GM18873 (cell line): Measurements from ENCODE around the gene PIGL.
"Not testable (repeated sequence)": the region's sequence is repeated elsewhere in the genome, so short reads cannot be mapped to it uniquely, and the experiment has no call there.

Experiments
- ATAC-seq: cut with Tn5 transposase; IDR thresholded peaks from one replicate; pipeline ENCODE4 v1.9.1; 2021; ENCODE audit warnings: mild to moderate bottlenecking, moderate library complexity, moderate number of reproducible peaks; ENCODE audit not compliant: unreplicated experiment, low FRiP score

Gene PIGL

GRCh38 chr17:16215965-16216316 lies 1.1 kb upstream of the PIGL start:
- ATAC-seq: no peak

- ATAC-seq: not testable (repeated sequence)
Observed at GRCh38 chr17:16216341-16217001, 539 bp upstream of the PIGL start.

GRCh38 chr17:16222406-16222805 lies 5.4 kb downstream of the PIGL start:
- no peak for ATAC-seq

GRCh38 chr17:16229912-16230561 lies 13.0 kb downstream of the PIGL start:
- ATAC-seq: not testable (repeated sequence)

GRCh38 chr17:16232391-16232790 lies 15.4 kb downstream of the PIGL start:
- ATAC-seq: no peak

- no peak for ATAC-seq
Observed at GRCh38 chr17:16239931-16240330, 22.9 kb downstream of the PIGL start.

GRCh38 chr17:16241906-16242399 lies 24.9 kb downstream of the PIGL start:
- ATAC-seq: no peak

GRCh38 chr17:16243385-16243784 lies 26.4 kb downstream of the PIGL start:
- ATAC-seq: no peak

- ATAC-seq: no peak
Observed at GRCh38 chr17:16243801-16244567, 27.0 kb downstream of the PIGL start.

GRCh38 chr17:16247586-16247984 lies 30.6 kb downstream of the PIGL start:
- no peak for ATAC-seq

- no peak for ATAC-seq
Observed at GRCh38 chr17:16250635-16251034, 33.6 kb downstream of the PIGL start.

GRCh38 chr17:16251043-16251442 lies 34.0 kb downstream of the PIGL start:
- no peak for ATAC-seq

- ATAC-seq: no peak
Observed at GRCh38 chr17:16251556-16251955, 34.5 kb downstream of the PIGL start.

- no peak for ATAC-seq
Observed at GRCh38 chr17:16254773-16255400, 37.9 kb downstream of the PIGL start.

GRCh38 chr17:16255481-16255921 lies 38.5 kb downstream of the PIGL start:
- no peak for ATAC-seq

- no peak for ATAC-seq
Observed at GRCh38 chr17:16258901-16259300, 41.9 kb downstream of the PIGL start.

GRCh38 chr17:16259926-16260325 lies 42.9 kb downstream of the PIGL start:
- no peak for ATAC-seq

GRCh38 chr17:16261049-16261448 lies 44.0 kb downstream of the PIGL start:
- no peak for ATAC-seq

GRCh38 chr17:16262201-16262600 lies 45.2 kb downstream of the PIGL start:
- ATAC-seq: no peak

- ATAC-seq: no peak
Observed at GRCh38 chr17:16267174-16267573, 50.2 kb downstream of the PIGL start.

GRCh38 chr17:16269658-16270057 lies 52.6 kb downstream of the PIGL start:
- no peak for ATAC-seq
